H1 (cell line): ENCODE measurements around the gene ENDOG. TPM values are rescaled to one million over a fixed set of nuclear protein-coding genes. Genes with fewer than 3 reads are reported as not detected.

Experiments used
- CTCF ChIA-PET: fragments of 300-600 bp; sonication (Branson Sonifier 250); formaldehyde crosslinking; loops from one replicate; lab custom pipeline; 2021; ENCODE audit not compliant: partially characterized antibody; lab: Charles Lee
- POLR2A ChIA-PET: fragments of 300-600 bp; sonication (Branson Sonifier 250); formaldehyde crosslinking; loops from one replicate; lab custom pipeline; 2021; ENCODE audit warnings: inconsistent platforms; ENCODE audit not compliant: partially characterized antibody; lab: Charles Lee
- DNase-seq, 2 experiments: peaks; one replicate each; pipeline versions ENCODE4 v3.0.0 to v3.0.0-alpha.2; 2010 to 2022; ENCODE audit warnings: low spot score in 2 of 2, low read depth in 1 of 2, mixed read lengths in 1 of 2
- FAIRE-seq: peaks from 2 replicates; lab custom pipeline; 2011; peaks lifted over from hg19 to GRCh38; lab: Jason Lieb, UNC
- H2AFZ ChIP-seq: 2 replicates; pipeline ENCODE4 v1.8.1; 2012; ENCODE audit warnings: low read length, inconsistent platforms
- H2AK5ac ChIP-seq: 2 replicates; pipeline ENCODE4 v1.6.1; 2013; ENCODE audit warnings: low read depth, low read length
- H2BK120ac ChIP-seq: replicated peaks from 2 replicates; pipeline ENCODE3; 2013; ENCODE audit warnings: low read depth, low read length, inconsistent platforms
- H2BK12ac ChIP-seq: 2 replicates; pipeline ENCODE4 v1.6.1; 2013; ENCODE audit warnings: low read depth, low read length
- H2BK15ac ChIP-seq: 2 replicates; pipeline ENCODE4 v1.6.1; 2013; ENCODE audit warnings: low read length
- H2BK20ac ChIP-seq: 2 replicates; pipeline ENCODE4 v1.6.1; 2013; ENCODE audit warnings: low read length
- H2BK5ac ChIP-seq: 2 replicates; pipeline ENCODE4 v1.6.1; 2013; ENCODE audit warnings: low read depth, low read length
- H3K14ac ChIP-seq: 2 replicates; pipeline ENCODE4 v1.6.1; 2013; ENCODE audit warnings: inconsistent platforms; ENCODE audit not compliant: insufficient read length
- H3K18ac ChIP-seq: 2 replicates; pipeline ENCODE4 v1.6.1; 2013; ENCODE audit warnings: low read length; ENCODE audit errors: extremely low read depth
- H3K23ac ChIP-seq: 2 replicates; pipeline ENCODE4 v1.6.1; 2013; ENCODE audit warnings: inconsistent platforms; ENCODE audit not compliant: insufficient read length
- H3K23me2 ChIP-seq: 2 replicates; pipeline ENCODE4 v1.6.1; 2013; ENCODE audit warnings: low read depth, low read length
- H3K27ac ChIP-seq: 2 replicates; pipeline ENCODE4 v1.6.1; 2011; ENCODE audit warnings: low read depth, low read length, inconsistent platforms
- H3K27me3 ChIP-seq, 4 experiments: replicated peaks in 1 of 4; 1 replicate in 1 of 4; 2 replicates in 3 of 4; pipeline versions ENCODE4 v1.6.1 to v1.8.1; 2011 to 2013; ENCODE audit warnings: low read length in 3 of 4, mild to moderate bottlenecking in 3 of 4, inconsistent platforms in 2 of 4, mixed read lengths in 2 of 4, moderate library complexity in 1 of 4; ENCODE audit not compliant: control insufficient read depth in 3 of 4, insufficient read depth in 3 of 4; ENCODE audit errors: extremely low read depth in 1 of 4
- H3K36me3 ChIP-seq, 4 experiments: 2 replicates each; pipeline versions ENCODE4 v1.6.1 to v1.8.1; 2011 to 2013; ENCODE audit warnings: mild to moderate bottlenecking in 4 of 4, low read length in 3 of 4, moderate library complexity in 2 of 4, control low read depth in 1 of 4, inconsistent platforms in 1 of 4; ENCODE audit not compliant: insufficient read depth in 4 of 4, control insufficient read depth in 2 of 4
- H3K4ac ChIP-seq: replicated peaks from 2 replicates; pipeline ENCODE3; 2013; ENCODE audit warnings: low read length, low read depth, mixed read lengths, inconsistent platforms; ENCODE audit not compliant: insufficient read length
- H3K4me1 ChIP-seq, 4 experiments: replicated peaks in 1 of 4; 1 replicate in 1 of 4; 2 replicates in 3 of 4; pipeline versions ENCODE4 v1.6.1 to v1.8.1; 2011 to 2013; ENCODE audit warnings: low read length in 3 of 4, inconsistent platforms in 2 of 4, mixed read lengths in 1 of 4; ENCODE audit not compliant: insufficient read depth in 4 of 4, control insufficient read depth in 3 of 4
- H3K4me2 ChIP-seq, 2 experiments: 2 replicates each; pipeline versions ENCODE4 v1.6.1 to v1.8.1; 2011 to 2013; ENCODE audit warnings: low read depth in 2 of 2, low read length in 2 of 2, control low read depth in 1 of 2, inconsistent platforms in 1 of 2, mild to moderate bottlenecking in 1 of 2; ENCODE audit not compliant: insufficient read depth in 1 of 2
- H3K4me3 ChIP-seq, 4 experiments: fragments of 200-600, 300-600 bp in 1 of 4; sonication (generic), shearing (Covaris generic), sonication (Bioruptor Twin) in 1 of 4; 2 replicates each; pipeline versions ENCODE4 v1.5.1 to v1.8.1; 2011 to 2016; ENCODE audit warnings: low read length in 4 of 4, low read depth in 3 of 4, control low read depth in 2 of 4, inconsistent platforms in 2 of 4, mild to moderate bottlenecking in 2 of 4, mixed read lengths in 1 of 4, moderate library complexity in 1 of 4; ENCODE audit not compliant: insufficient read depth in 2 of 4; ENCODE audit errors: extremely low read depth in 1 of 4
- H3K56ac ChIP-seq: replicated peaks from 2 replicates; pipeline ENCODE3; 2013; ENCODE audit warnings: low read depth, mild to moderate bottlenecking, mixed read lengths, low read length, inconsistent platforms; ENCODE audit not compliant: insufficient read length
- H3K79me1 ChIP-seq: 2 replicates; pipeline ENCODE4 v1.6.1; 2013; ENCODE audit warnings: low read depth, low read length, control low read depth
- H3K79me2 ChIP-seq, 2 experiments: 2 replicates each; pipeline versions ENCODE4 v1.6.1 to v1.8.1; 2012 to 2013; ENCODE audit warnings: low read length in 2 of 2, mild to moderate bottlenecking in 2 of 2, inconsistent platforms in 1 of 2; ENCODE audit not compliant: insufficient read depth in 2 of 2, control insufficient read depth in 1 of 2
- H3K9ac ChIP-seq, 4 experiments: replicated peaks in 1 of 4; 1 replicate in 1 of 4; 2 replicates in 3 of 4; pipeline versions ENCODE4 v1.6.1 to v1.8.1; 2011 to 2013; ENCODE audit warnings: low read depth in 3 of 4, low read length in 3 of 4, control low read depth in 2 of 4, mild to moderate bottlenecking in 2 of 4, moderate library complexity in 2 of 4, inconsistent platforms in 1 of 4; ENCODE audit errors: extremely low read depth in 1 of 4
- H3K9me3 ChIP-seq, 2 experiments: 2 replicates each; pipeline versions ENCODE4 v1.6.1 to v1.8.1; 2012 to 2013; ENCODE audit warnings: mild to moderate bottlenecking in 2 of 2, moderate library complexity in 2 of 2, control low read depth in 1 of 2, inconsistent platforms in 1 of 2, low read depth in 1 of 2, low read length in 1 of 2, mixed read lengths in 1 of 2; ENCODE audit not compliant: insufficient read depth in 2 of 2
- H4K20me1 ChIP-seq, 2 experiments: replicated peaks in 1 of 2; 2 replicates each; pipeline versions ENCODE3 to v1.8.1; 2011 to 2013; ENCODE audit warnings: inconsistent platforms in 2 of 2, low read length in 2 of 2, mild to moderate bottlenecking in 1 of 2; ENCODE audit not compliant: insufficient read depth in 2 of 2, control insufficient read depth in 1 of 2
- H4K5ac ChIP-seq: 2 replicates; pipeline ENCODE4 v1.6.1; 2013; ENCODE audit warnings: low read length, low read depth, mixed read lengths, inconsistent platforms; ENCODE audit not compliant: insufficient read length
- H4K8ac ChIP-seq: 2 replicates; pipeline ENCODE4 v1.8.0; 2013; ENCODE audit warnings: mild to moderate bottlenecking, moderate library complexity, low read length, inconsistent platforms; ENCODE audit not compliant: insufficient read depth; ENCODE audit errors: extremely low read depth
- H4K91ac ChIP-seq: replicated peaks from 2 replicates; pipeline ENCODE3; 2013; ENCODE audit warnings: low read length, mixed read lengths, inconsistent platforms; ENCODE audit not compliant: insufficient read length
- BACH1 ChIP-seq: IDR thresholded peaks from 2 replicates; pipeline ENCODE4 v1.6.1; 2012; ENCODE audit warnings: low read length, improper control_type of control experiment
- CHD1 ChIP-seq: IDR thresholded peaks from 2 replicates; pipeline ENCODE4 v1.6.1; 2012; ENCODE audit warnings: low read depth, low read length, improper control_type of control experiment
- EGR1 ChIP-seq: IDR thresholded peaks from 2 replicates; pipeline ENCODE4 v1.6.1; 2011; ENCODE audit warnings: low read depth, low read length, borderline replicate concordance
- KDM5A ChIP-seq: fragments of 200-600 bp; IDR thresholded peaks from 2 replicates; pipeline ENCODE4 v1.7.1; 2012; ENCODE audit warnings: mild to moderate bottlenecking, low read length, inconsistent platforms, mixed read lengths
- POLR2AphosphoS5 ChIP-seq: IDR thresholded peaks from 2 replicates; pipeline ENCODE4 v1.6.1; 2011; ENCODE audit warnings: low read depth, low read length
- TAF7 ChIP-seq: optimal IDR thresholded peaks from 2 replicates; pipeline ENCODE3; 2011; ENCODE audit warnings: low read depth, mild to moderate bottlenecking, inconsistent platforms, low read length, moderate library complexity, borderline replicate concordance
- WGBS, 2 experiments: shearing (Covaris generic) in 1 of 2; methylation state at CpG; one replicate each; pipeline versions ENCODE4 v1.1.6 to v1.1.7; 2013 to 2015; ENCODE audit warnings: low lambda C conversion rate in 2 of 2, mixed read lengths in 2 of 2, inconsistent platforms in 1 of 2, low coverage in 1 of 2, missing lambda C conversion rate in 1 of 2; ENCODE audit not compliant: insufficient replicate concordance in 2 of 2, insufficient coverage in 1 of 2, insufficient read length in 1 of 2; ENCODE audit errors: extremely low coverage in 1 of 2, missing lambda C conversion rate in 1 of 2; 5-methylcytosine and 5-hydroxymethylcytosine counted together
- polyA plus RNA-seq, 7 experiments: library from polyadenylated mRNA; depleted of rRNA in 3 of 7; stranded (reverse) in 5 of 7; unstranded in 2 of 7; fragments of >200 nt in 5 of 7; fragments of 200-250 nt in 2 of 7; gene quantifications; 1 replicate in 5 of 7; 2 replicates in 1 of 7; 4 replicates in 1 of 7; pipeline versions ENCODE4 v1.2.1 to v1.2.3, GENCODE V29; 2011 to 2013; ENCODE audit warnings: missing spikeins in 2 of 7, mixed read lengths in 2 of 7
- total RNA-seq: library from RNA; stranded (reverse); fragmentation: NEBNext Ultra II Directional; extraction: Animal tissue kit (Norgen Biotek cat#: 25700); gene quantifications from 2 replicates; pipeline ENCODE4 v1.2.1, GENCODE V29; 2021
- TF ChIP-seq, protein P1 (sequence below), 3 experiments: IDR thresholded peaks; 1 replicate in 2 of 3; 2 replicates in 1 of 3; pipeline versions ENCODE4 v1.5.1 to v1.6.1; 2011; ENCODE audit warnings: low read length in 3 of 3, mild to moderate bottlenecking in 3 of 3, inconsistent platforms in 2 of 3, low read depth in 1 of 3, moderate library complexity in 1 of 3; ENCODE audit not compliant: insufficient read depth in 1 of 3; ENCODE audit errors: control extremely low read depth in 1 of 3

ENDOG gene
- total and polyA plus RNA-seq, 2 of the 8 experiments (the other 6 are each of a cell fraction or from before 2014, with no cell fraction given) = 17.5 to 23.4 TPM

DNA sequence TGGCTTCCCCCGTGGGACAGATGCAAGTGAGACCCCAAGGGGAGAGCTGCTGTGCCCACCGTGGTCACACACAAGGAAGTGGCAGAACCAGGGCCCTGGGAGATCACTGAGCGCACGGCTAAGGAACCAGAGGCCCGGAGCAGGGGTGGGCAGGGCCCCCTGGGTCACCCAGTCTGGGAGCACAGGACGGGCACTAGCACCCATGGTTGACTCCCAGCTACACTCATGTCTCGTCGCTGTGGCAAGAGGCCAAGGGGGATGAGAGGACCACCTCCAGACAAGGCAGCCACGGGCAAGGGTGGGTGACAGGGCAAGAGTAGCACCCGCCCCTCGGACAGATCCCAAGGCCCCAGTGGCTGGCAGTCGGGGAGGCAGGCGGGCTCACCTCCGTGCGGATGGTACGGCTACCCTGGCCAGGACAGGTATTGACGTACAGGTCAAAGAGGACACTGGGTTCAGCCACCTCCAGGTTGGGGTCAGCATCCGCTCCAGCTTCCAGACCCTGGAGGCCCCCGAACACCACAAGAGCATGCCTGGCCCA is 5.1 kb downstream of the ENDOG start:
- Histone ChIP-seq H3K18ac (no peak overlapping the region), H3K14ac (no peak overlapping the region), H4K20me1 (peaks cover 5 to 26% of the 10 kb centered on the region in 2 experiments), H3K36me3 (peaks cover 28 to 61% (median 54%) of the 10 kb centered on the region in 4 experiments), H3K23me2 (peaks cover 7% of the 10 kb centered on the region; the same call in 1 of the 2 replicates), H3K4me1 (peaks cover 0 to 11% (median 3%) of the 10 kb centered on the region in 4 experiments; a peak in 2 of 7 replicates), H4K91ac (no peak overlapping the region), H3K9ac (no peak overlapping the region), H2AK5ac (no peak overlapping the region), H3K27me3 (no peaks in the 10 kb centered on the region), H3K4ac (no peak overlapping the region), H2BK5ac (no peak overlapping the region), H3K23ac (no peak overlapping the region), H2BK12ac (no peak overlapping the region), H2BK15ac (no peak overlapping the region), H3K79me1 (no peaks in the 10 kb centered on the region; the same call in 1 of the 2 replicates), H3K27ac (no peak overlapping the region), H3K4me2 (no peak overlapping the region), H2BK120ac (no peak overlapping the region), H3K4me3 (no peak overlapping the region), H4K5ac (no peak overlapping the region), H2AFZ (no peak overlapping the region), H3K9me3 (no peaks in the 10 kb centered on the region), H3K79me2 (peaks cover 0 to 1% of the 10 kb centered on the region in 2 experiments; a peak in 1 of 4 replicates), H2BK20ac (no peak overlapping the region), H4K8ac (no peak overlapping the region), H3K56ac (no peak overlapping the region)
- no peak for DNase-seq
- ChIA-PET CTCF (interaction anchor here (0.6 kb wide), 1 partner anchor 273 kb away, joined by 3 read pairs; no protein-coding TSS in a partner anchor), POLR2A (interaction anchor here (0.6 to 1.8 kb wide), 7 partner anchors 11 to 235 kb away, joined by 3 to 8 read pairs (median 4); partner anchors contain the start of gene PHYHD1)
- no peak for TF ChIP-seq CHD1
- no peak for TF ChIP-seq EGR1
- TF ChIP-seq POLR2AphosphoS5 = peak; percentile 33; the same call in 1 of the 2 replicates
- no peak for TF ChIP-seq KDM5A
- no peak for TF ChIP-seq BACH1
- TF ChIP-seq, protein P1, sequence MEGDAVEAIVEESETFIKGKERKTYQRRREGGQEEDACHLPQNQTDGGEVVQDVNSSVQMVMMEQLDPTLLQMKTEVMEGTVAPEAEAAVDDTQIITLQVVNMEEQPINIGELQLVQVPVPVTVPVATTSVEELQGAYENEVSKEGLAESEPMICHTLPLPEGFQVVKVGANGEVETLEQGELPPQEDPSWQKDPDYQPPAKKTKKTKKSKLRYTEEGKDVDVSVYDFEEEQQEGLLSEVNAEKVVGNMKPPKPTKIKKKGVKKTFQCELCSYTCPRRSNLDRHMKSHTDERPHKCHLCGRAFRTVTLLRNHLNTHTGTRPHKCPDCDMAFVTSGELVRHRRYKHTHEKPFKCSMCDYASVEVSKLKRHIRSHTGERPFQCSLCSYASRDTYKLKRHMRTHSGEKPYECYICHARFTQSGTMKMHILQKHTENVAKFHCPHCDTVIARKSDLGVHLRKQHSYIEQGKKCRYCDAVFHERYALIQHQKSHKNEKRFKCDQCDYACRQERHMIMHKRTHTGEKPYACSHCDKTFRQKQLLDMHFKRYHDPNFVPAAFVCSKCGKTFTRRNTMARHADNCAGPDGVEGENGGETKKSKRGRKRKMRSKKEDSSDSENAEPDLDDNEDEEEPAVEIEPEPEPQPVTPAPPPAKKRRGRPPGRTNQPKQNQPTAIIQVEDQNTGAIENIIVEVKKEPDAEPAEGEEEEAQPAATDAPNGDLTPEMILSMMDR (IDR thresholded peaks at IDR 0.05; ENCODE audit: control extremely low read depth in 1 of 3, insufficient read depth in 1 of 3, low read depth in 1 of 3, low read length in 3 of 3) = no peak
- TF ChIP-seq TAF7 = no peak
- 95% methylated on average over 17 of the region's 19 CpGs; no CpG with 5 or more reads in 1 of the 2 experiments for WGBS, 2 experiments
- no peak for FAIRE-seq
